Stimulated activated CD4-positive, alpha-beta T cell treated with anti-CD3 and anti-CD28 coated beads, Interleukin-2, amount 100 ng/mL, for 4 hours (primary cell): ENCODE data around the gene JAGN1.
"Not testable (repeated sequence)": the region's sequence is repeated elsewhere in the genome, so short reads cannot be mapped to it uniquely, and the experiment has no call there.

Experiments
- DNase-seq: peaks from one replicate; pipeline ENCODE4 v3.0.0-alpha.2; 2020; ENCODE audit warnings: low read depth

The JAGN1 gene

DNA sequence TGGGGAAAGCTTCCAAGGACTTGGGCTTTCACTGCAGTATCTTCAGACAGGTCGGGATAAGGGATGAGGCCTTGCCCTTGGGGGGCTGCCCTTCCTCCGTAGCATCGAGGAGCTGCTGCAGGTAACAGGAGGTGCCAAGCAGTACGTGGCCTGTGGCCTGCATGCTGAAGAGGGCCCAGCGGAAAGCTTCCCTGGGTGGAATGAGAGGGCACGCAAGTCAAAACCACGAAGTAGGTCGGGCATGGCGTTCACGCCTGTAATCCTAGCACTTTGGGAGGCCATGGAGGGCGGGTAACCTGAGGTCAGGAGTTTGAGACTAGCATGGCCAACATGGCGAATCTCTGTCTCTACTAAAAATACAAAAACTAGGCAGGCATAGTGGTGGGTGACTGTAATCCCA is 23.3 kb upstream of the JAGN1 start:
- DNase-seq: no peak

DNA sequence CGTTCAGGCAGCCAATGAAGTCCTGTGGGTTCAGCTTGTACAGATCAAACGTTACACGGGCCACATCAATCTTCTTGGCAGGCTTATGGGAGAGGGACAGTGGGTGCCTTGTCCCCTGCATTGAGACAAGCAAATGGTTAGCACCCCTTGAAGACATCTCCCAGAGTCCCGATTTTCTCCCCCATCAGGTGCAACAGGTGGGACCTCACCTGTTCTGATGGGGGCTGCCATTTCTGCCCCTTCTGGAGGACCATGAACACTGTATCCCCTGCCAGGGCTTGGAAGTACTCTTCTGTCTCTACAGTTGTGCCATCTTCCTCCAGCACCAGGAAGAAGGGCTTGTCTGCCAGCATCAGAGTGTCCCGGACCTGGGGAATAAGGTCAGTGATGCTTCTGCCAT is 20.5 kb upstream of the JAGN1 start:
- no peak for DNase-seq

DNA sequence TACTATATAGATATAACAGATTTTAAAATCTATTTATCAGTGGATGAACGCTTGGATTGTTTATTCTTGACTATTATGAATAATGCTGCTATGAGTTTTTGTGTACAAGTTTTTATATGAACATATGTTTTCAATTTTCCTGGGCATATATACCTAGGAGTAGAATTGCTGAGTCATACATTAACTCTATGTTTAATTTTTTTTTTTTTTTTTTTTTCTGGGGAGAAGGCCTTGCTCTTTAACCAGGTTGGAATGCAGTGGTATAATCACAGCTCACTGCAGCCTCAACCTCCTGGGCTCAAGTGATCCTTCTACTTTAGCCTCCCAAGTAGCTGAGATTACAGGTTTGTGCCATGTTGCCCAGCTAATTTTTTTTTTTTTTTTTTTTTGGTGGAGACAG is 19.4 kb upstream of the JAGN1 start:
- no peak for DNase-seq

DNA sequence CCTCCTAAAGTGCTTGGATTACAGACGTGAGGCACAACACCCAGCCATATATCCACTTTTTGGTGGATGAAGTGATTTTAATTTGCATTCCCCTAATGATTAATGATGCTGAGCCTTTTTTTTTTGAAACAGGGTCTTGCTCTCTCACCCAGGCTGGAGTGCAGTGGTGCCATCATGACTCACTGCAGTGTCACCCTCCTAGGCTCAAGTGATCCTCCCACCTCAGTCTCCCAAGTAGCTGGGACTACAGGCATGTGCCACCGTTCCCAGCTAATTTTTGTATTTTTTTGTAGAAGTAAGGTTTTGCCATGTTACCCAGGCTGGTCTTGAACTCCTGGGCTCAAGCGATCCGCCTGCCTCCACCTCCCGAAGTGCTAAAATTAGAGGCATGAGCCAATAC is 18.3 kb upstream of the JAGN1 start:
- not testable (repeated sequence) for DNase-seq

DNA sequence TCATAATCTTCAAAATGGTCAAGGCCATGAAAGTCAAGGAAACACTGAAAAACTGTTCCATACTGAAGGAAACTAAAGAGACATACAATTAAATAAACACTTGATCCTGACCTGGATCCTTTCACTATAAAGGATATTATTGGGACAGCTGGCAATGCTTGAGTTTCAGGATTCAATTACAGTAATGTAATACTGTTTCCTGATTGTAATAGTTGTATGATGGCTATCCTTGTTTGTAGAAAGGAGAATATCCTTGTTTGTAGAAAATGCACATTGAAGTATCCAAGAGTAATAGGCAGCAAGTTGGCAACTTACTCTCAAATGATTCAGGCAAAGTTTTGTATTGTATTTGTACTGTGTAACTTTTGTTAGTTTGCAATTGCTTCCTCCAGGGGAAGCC is 15.0 kb upstream of the JAGN1 start:
- DNase-seq: no peak

DNA sequence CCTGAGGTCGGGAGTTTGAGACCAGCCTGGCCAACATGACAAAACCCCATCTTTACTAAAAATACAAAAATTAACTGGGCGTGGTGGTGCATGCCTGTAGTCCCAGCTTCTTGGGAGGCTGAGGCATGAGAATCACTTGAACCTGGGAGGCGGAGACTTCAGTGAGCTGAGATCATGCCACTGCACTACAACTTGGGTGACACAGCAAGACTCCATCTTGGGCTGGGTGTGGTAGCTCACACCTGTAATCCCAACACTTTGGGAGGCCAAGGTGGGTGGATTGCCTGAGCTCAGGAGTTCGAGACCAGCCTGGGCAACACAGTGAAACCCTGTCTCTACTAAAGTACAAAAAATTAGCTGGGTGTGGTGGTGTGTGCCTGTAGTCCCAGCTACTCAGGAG is 14.2 kb upstream of the JAGN1 start:
- DNase-seq: not testable (repeated sequence)

DNA sequence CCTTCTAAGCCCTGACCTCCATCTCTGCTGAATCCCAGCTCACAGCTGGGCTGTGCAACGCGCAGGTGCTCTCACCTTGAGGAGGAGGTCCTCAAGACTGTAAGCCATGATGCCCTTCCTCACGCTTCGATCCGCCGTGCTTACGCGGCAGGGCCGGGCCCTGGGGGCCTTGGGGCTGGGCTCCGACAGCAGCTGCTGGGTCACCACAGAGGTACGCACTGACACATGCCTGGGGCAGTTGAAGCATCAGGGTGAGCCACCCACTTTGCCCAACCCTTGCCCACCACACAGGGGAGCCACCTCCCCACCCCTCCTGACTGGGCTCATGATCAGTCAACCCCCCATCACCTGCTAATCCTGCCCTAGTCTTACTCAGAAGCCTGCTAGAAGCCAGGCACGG is 13.4 kb upstream of the JAGN1 start:
- no peak for DNase-seq

DNA sequence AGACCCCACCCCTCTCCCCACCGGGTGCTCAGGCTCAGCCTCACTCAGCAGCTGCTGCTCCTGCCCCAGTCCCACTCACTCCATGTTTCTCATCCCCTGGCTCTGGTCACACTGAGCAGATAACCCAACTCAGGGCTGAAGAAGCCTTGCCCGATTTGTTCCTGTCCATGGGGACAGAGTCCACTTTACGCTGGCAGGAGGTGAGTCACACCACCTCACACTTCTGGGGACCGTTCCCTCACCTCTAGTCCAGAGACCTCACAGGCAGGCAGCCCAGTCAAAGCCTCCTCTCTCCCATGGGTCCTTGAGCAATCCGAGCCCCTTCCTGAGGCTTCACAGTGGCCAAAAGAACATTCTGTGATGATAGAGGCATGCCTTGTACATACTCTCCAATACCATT is 11.7 kb upstream of the JAGN1 start:
- no peak for DNase-seq

DNA sequence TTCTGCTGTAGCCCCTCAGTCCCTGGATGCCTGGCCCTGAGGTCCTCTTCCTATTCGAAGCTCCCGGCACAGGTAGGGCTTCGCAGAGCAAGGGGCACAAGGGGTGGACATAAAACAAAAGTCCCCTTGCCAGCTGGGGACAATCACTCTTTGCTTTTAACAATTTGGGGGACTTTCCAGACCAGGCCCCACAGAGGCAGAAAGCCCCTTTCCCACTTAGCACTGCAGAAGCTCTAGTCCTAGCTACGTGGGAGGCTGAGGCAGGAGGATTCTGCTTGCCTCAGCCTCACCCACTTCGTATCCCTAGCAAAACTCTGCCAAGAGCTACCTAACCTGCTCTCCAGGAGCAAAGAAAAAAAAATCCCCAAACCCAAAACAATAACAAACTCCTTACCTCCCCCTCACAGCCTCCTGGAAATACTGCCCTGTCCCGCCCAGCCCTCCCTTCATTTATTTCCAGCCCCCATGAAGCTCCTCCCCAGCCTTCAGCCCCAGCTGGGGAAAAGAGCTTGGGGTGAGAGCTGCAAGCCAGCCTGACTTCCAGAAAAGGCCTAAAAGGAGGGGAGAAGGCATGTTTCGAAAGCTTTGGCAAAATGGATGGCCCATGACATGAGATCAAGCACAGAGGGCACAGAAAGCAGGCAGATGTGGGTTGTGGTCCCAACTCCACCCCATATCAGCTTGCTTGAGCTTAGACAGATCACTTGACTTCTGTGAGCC is 10.4 kb upstream of the JAGN1 start, which contains the start of gene CIDEC:
TSS of gene CIDEC (minus strand) at position 424 of the 720 bp plus-strand sequence. CDS start 1,767 bp downstream, outside the sequence.
- no peak for DNase-seq

DNA sequence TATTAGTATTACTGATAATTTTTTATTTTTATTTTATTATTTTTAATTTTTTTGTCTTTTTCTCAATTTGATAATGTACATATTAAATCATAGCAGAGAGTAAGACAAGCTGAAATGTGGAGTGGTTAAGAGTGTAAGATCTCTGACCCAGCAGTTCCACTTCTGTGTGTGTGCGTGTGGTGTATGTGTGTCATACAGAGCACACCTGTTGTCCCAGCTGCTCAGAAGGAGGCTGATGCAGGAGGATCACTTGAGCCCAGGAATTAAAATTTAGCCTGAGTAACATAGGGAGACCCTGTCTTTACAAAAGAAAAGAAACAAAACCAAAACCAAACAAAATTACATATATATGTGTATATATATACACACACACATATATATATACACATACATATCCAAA is 9.0 kb upstream of the JAGN1 start:
- no peak for DNase-seq

DNA sequence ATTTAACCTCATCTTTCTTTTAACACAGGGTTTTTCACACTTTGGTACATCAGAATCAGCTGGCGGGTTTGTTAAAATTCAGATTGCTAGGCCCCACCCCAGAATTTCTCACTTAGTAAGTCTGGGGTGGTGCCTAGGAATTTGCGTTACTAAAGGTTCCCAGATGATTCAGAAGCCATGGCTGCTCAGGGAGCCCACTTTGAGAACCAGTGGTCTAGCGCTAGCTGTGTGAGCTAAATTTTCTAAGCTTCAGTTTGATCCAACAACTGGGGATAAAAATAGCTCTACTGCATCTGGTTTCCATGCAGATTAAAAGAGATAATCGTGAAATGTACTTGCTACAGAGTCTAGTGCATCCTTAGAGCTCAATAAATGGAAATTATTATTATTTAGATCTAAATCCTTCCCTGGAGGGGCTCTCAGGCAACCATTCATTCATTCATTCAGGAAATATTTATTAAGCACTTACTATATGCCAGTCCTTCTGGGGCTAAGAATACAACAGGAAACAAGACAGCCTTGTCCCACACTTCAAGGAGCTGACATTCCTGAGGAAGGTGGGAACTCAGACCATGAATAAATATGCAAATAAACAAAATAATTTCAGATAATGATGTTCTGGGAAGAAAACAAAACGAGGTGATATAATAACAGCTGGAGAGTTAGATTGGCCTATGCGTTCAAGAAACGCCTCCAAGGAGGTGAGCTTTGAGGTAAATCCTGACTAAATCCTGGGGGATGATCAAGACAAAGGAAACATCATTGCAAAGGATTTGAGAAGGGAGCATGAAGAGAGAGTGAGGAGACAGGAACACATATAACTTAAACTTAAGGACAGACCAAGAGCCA is 6.5 kb upstream of the JAGN1 start:
- no peak for DNase-seq

DNA sequence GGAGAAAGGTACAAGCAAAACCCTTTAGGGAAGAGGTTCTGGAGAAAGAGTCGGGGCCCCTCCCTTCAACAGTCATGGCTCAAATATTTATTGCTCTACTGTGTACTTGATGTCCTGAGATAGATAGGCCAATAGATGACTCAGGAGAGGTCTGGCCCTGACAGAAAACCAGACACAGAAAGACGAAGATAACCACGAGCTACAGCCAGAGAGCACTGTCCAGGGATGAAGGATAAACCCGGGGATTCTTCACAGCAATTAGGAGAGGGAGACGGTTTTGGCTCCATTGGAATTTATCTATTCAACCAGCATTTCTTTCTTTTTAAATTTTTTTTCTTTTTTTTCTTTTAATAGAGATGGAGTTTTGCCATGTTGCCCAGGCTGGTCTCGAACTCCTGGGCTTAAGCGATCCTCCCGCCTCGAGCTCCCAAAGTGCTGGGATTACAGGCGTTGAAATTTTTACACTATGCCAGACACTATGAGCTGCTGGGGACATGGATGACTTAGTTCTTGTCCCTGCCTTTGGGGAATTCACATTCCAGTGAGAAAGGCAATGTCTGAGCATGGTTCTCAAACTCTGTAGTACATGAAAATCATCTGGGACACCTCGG is 5.8 kb upstream of the JAGN1 start:
- DNase-seq: no peak

DNA sequence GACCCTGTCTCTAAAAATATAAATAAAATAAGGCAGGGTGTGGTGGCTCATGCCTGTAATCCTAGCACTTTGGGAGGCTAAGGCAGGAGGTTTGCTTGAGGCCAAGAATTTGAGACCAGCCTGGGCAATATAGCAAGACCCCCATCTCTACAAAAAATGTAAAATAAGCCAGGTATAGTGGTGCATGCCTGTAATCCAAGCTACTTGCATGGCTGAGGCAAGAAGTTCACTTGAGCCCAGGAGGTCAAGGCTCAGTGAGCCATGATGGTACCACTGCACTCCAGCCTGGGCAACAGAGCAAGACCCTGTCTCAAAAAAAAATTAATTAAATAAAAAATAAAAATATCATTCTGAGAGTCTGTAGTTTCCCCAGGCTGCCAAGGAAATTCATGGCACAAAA is 4.1 kb upstream of the JAGN1 start:
- no peak for DNase-seq

DNA sequence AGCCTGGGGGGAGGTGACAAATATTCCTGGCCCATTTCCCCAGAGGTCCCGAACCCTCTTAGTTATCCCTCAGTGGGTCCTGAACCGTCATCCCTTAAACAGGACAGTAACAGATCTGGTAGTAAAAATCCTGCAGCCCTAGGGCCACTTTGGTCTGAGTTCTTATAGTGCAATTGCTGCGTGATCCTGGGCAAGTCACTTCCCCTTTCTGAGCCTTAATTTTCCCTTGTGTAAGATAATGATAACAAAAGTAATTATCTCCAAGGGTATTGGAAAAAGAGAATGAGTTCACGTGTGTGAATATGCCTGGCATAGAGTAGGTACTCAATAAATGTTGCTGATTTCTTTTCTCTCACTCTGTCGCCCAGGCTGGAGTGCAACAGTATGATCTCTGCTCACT is 2.9 kb upstream of the JAGN1 start:
- no peak for DNase-seq

DNA sequence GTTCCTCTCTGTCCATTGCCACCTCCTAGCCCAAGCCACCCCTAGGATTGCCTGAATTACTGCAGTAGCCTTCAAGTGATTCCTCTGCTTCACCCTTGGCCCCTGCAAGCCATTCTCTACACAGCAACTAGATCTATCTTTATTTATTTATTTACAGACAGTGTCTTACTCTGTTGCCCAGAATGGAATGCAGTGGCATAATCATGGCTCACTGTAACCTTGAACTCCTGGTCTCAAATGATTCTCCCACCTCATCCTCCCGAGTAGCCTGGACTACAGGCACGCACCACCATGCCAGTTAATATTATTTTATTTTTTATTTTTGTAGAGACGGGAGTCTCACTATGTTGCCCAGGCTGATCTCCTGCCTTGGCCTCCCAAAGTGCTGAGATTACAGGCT is 1.9 kb upstream of the JAGN1 start:
- DNase-seq: no peak

DNA sequence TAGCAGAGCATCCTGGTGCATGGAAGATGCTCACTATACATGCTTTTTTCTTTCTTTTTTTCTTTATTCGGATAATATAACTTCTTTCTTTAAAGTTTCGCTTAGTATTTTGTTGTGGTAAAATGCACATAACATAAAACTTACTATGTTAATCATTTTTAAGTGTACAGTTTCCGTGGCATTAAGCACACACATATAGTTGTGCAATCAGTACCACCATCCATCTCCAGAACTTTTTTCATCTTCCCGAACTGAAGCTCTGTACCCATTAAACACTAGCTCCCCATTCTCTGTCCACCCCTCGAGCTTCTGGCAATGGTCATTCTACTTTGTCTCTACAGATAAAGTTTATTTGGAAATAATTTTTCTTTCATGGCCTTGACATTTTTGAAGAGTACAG is 1.0 kb upstream of the JAGN1 start:
- DNase-seq: no peak

DNA sequence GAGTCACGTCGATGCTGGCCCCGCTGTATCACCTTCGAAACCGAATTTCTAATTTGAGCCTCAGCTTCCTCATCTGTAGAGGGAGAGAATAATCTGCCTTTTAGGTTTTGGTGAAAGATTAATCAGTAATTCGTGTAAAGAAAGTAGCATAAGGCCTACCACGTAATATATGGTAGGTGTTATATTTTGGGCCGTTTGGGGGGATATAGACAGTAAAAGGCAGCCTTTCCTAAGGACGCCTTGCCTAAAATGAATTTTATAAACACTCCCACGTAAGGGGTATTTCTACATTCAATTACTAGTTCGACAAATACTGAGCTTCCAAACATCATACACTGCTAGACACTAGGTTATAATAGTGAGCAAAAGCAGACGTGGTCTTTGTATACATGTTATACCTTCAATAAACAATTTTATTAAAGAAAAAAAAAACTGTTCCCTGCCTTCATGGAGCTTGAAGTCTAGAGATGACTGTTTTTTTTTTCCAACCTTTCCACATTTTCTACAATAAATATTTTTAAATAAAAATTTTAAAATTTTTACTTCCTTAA is 737 bp downstream of the JAGN1 start:
- no peak for DNase-seq

DNA sequence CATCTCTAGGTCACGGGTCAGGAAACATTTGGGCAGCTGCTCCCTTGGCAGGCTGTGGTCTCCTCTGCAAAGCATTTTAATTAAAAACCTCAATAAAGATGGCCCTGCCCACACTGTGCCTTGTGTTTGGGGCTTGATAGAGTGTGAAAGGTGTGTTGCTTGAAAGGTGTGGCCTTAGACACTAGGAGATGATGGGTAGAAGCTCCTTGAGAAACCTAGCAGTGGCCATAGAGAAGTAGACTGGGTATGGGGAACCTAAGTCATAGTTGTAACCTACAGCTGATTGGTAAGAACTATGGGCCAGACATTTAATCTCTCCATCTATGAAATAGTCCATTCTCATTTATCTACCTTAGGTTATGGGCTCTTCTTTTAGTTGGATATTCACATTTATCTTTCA is 3.3 kb downstream of the JAGN1 start:
- no peak for DNase-seq

DNA sequence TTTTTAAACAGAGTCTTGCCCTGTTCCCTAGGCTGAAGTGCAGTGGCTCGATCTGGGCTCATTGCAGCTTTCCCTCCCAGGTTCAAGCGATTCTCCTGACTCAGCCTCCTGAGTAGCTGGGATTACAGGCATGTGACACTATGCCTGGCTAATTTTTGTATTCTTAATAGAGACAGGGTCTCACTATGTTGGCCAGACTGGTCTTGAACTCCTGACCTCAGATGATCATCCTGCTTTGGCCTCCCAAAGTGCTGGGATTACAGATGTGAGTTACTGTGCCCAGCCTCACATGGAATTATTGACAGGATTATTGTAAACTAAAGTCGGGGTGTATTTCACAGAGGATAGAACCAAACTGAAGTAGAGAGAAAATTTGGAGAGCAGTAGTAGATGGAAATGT is 5.3 kb downstream of the JAGN1 start:
- DNase-seq: not testable (repeated sequence)

DNA sequence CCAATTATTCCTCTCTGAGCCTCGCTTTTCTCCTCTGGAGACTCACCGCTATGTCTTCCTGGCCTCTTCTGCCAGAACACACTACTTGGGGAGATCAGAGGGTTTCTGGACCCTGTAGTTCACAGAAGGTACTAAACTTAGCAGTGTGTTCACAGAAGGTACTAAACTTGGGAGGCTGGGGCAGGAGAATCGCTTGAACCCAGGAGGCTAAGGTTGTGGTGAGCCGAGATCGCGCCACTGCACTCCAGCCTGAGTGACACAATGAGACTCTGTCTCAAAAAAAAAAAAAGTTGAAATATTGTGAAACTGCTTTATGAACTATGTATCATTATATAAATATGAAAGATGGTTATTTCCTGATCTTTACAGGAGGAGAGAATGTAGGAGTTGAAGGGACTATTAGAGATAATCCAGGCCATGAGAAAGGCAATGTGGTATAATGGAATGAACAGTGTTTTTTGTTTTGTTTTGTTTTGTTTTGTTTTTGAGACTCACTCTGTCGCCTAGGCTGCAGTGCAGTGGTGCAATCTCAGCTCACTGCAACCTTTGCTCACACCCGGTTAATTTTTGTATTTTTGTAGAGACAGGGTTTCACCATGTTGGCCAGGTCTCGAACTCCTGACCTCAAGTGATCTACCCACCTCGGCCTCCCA is 6.5 kb downstream of the JAGN1 start:
- DNase-seq: not testable (repeated sequence)

DNA sequence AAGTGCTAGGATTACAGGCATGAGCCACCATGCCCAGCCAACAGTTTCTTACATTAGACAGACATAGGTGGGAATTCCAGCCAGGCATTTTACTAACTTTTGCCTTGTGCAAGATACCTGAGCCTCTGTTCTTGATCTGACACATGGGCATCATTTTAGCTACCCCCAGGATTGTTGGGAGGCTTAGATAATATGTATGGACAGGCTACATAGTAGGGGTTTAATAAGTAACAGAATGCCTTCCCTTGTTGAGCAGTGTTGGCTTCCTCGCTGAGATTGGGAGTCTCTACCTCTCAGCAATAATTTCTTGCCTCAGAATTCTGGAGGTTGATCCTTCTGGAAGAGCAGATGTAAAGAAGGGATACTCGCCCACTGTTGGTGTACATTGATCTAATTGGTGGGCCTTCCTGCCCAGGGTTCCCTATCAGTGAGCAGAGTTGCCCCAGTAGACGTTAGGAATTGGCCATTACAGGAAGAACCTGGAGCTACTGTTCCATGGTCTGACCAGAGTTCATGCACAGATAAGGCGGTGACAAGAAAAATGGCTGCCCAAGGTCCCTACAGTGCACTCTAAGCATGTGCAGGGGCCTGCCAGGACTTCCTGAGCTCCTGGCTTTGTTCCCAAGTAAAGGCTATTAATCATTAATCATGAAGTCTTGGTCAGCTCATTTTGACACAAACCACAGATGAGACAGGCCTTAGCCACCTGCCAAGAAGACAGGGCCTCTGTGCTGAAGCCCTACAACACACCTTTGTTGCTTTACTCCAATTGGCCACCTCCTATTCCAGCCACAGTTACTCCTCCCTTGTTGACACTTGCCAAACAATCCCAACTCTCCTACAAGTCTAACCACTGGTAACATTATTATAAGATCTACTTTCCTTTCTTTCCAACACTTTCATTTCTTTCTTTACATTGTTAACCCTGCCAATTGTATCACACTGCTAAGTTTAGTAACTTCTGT is 7.3 kb downstream of the JAGN1 start:
- DNase-seq: no peak
